Measurements from ENCODE around the gene AP2S1.

- TF ChIP-seq, protein P1, sequence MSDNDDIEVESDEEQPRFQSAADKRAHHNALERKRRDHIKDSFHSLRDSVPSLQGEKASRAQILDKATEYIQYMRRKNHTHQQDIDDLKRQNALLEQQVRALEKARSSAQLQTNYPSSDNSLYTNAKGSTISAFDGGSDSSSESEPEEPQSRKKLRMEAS (IDR thresholded peaks at IDR 0.05), result no peak
- no peak for TF ChIP-seq YY1 (IDR thresholded peaks at IDR 0.05; ENCODE audit: low read depth)
- no peak for TF ChIP-seq CEBPB (IDR thresholded peaks at IDR 0.05)
- no peak for TF ChIP-seq EP300 (IDR thresholded peaks at IDR 0.05; ENCODE audit: borderline replicate concordance)
- no peak for TF ChIP-seq RAD21 (IDR thresholded peaks at IDR 0.05; ENCODE audit: low read depth)
- no peak for TF ChIP-seq USF1 (IDR thresholded peaks at IDR 0.05)
- TF ChIP-seq CREB1 (IDR thresholded peaks at IDR 0.05; ENCODE audit: low read depth), result no peak
- TF ChIP-seq REST (IDR thresholded peaks at IDR 0.05; ENCODE audit: low read depth), result no peak
- no peak for TF ChIP-seq NFIC (IDR thresholded peaks at IDR 0.05)
- no peak for TF ChIP-seq ZBTB7A (IDR thresholded peaks at IDR 0.05; ENCODE audit: low read depth)
These were observed 10.7 kb downstream of the AP2S1 start for GRCh38 chr19:46839752-46840497.
